ENCODE measurements around the gene COPE.

GRCh38 chr19:18851673-18852325 is 67.4 kb downstream of the COPE start:
- TF ChIP-seq CTCF (IDR thresholded peaks at IDR 0.05) (no peak), POLR2A (IDR thresholded peaks at IDR 0.05) (no peak)

Data from lower leg skin (tissue), 3 donors.